HL-60 (cell line): ENCODE data around the gene PRAME.

ENCODE experiments used
- DNase-seq, 2 experiments: peaks; one replicate each; pipeline ENCODE4 v3.0.0-alpha.2; 2010 to 2020; ENCODE audit warnings: low read depth in 1 of 2, low spot score in 1 of 2
- H3K27ac ChIP-seq: fragments of 250-450 bp; sonication (Bioruptor Pico); replicated peaks from 2 replicates; pipeline ENCODE4 v1.5.1; 2020; ENCODE audit warnings: mild to moderate bottlenecking, moderate library complexity
- H3K27me3 ChIP-seq: fragments of 250-450 bp; sonication (Bioruptor Pico); 2 replicates; pipeline ENCODE4 v1.5.1; 2021; ENCODE audit warnings: mild to moderate bottlenecking, moderate library complexity; ENCODE audit not compliant: insufficient read depth, poor library complexity, severe bottlenecking
- H3K4me3 ChIP-seq: replicated peaks from 2 replicates; pipeline ENCODE4 v1.5.1; 2011; ENCODE audit warnings: mild to moderate bottlenecking, control low read depth, low read length; ENCODE audit not compliant: insufficient read depth
- CTCF ChIP-seq: IDR thresholded peaks from one replicate; pipeline ENCODE4 v1.5.1; 2011; ENCODE audit warnings: low read length, control low read depth, inconsistent platforms; ENCODE audit not compliant: insufficient read depth
- GABPA ChIP-seq: IDR thresholded peaks from 2 replicates; pipeline ENCODE4 v1.6.1; 2012; ENCODE audit warnings: low read depth
- POLR2AphosphoS5 ChIP-seq: IDR thresholded peaks from 2 replicates; pipeline ENCODE4 v1.6.1; 2012; ENCODE audit warnings: low read depth
- REST ChIP-seq: IDR thresholded peaks from 2 replicates; pipeline ENCODE4 v1.6.1; 2012; ENCODE audit warnings: low read depth; ENCODE audit not compliant: insufficient replicate concordance
- SPI1 ChIP-seq: IDR thresholded peaks from 2 replicates; pipeline ENCODE4 v1.6.1; 2012; ENCODE audit warnings: low read depth, mild to moderate bottlenecking, borderline replicate concordance

Gene PRAME

GRCh38 chr22:22571862-22572261 is 12.8 kb upstream of the PRAME start:
- DNase-seq = no peak
- TF ChIP-seq GABPA (no peak), CTCF (no peak), POLR2AphosphoS5 (no peak), REST (no peak), SPI1 (no peak)
- Histone ChIP-seq H3K27ac (no peak overlapping the region), H3K4me3 (no peak overlapping the region), H3K27me3 (peaks cover 3% of the 10 kb centered on the region)

- H3K4me3 ChIP-seq = no peak overlapping the region
Measured at GRCh38 chr22:22571429-22571828, 12.4 kb upstream of the PRAME start.

GRCh38 chr22:22569218-22569617 is 10.2 kb upstream of the PRAME start:
- Histone ChIP-seq H3K27me3 (peaks cover 3% of the 10 kb centered on the region), H3K4me3 (no peak overlapping the region), H3K27ac (no peak overlapping the region)
- no peak for DNase-seq
- TF ChIP-seq REST (no peak), SPI1 (no peak)

More at GRCh38 chr22:22571429-22571828, 12.4 kb upstream of the PRAME start:
- no peak for DNase-seq
- Histone ChIP-seq H3K27me3 (peaks cover 3% of the 10 kb centered on the region), H3K27ac (no peak overlapping the region)
- TF ChIP-seq CTCF (no peak), GABPA (no peak), POLR2AphosphoS5 (no peak), REST (no peak), SPI1 (no peak)

- TF ChIP-seq POLR2AphosphoS5 (no peak), REST (no peak), GABPA (no peak), SPI1 (no peak), CTCF (no peak)
- no peak for DNase-seq
- H3K27ac ChIP-seq = no peak overlapping the region
- peaks cover 3% of the 10 kb centered on the region for H3K27me3 ChIP-seq
- H3K4me3 ChIP-seq = no peak overlapping the region
Measured at GRCh38 chr22:22565981-22566380, 6.9 kb upstream of the PRAME start.
